CD4-positive, alpha-beta T cell treated with Interleukin-4 for 4 hours (primary cell): ENCODE measurements around the gene CDX2.

Experiments
- DNase-seq: peaks from one replicate; pipeline ENCODE4 v3.0.0-alpha.2; 2020

Gene CDX2

GRCh38 chr13:27928353-27928804, 40.7 kb downstream of the CDX2 start:
- no peak for DNase-seq

DNA sequence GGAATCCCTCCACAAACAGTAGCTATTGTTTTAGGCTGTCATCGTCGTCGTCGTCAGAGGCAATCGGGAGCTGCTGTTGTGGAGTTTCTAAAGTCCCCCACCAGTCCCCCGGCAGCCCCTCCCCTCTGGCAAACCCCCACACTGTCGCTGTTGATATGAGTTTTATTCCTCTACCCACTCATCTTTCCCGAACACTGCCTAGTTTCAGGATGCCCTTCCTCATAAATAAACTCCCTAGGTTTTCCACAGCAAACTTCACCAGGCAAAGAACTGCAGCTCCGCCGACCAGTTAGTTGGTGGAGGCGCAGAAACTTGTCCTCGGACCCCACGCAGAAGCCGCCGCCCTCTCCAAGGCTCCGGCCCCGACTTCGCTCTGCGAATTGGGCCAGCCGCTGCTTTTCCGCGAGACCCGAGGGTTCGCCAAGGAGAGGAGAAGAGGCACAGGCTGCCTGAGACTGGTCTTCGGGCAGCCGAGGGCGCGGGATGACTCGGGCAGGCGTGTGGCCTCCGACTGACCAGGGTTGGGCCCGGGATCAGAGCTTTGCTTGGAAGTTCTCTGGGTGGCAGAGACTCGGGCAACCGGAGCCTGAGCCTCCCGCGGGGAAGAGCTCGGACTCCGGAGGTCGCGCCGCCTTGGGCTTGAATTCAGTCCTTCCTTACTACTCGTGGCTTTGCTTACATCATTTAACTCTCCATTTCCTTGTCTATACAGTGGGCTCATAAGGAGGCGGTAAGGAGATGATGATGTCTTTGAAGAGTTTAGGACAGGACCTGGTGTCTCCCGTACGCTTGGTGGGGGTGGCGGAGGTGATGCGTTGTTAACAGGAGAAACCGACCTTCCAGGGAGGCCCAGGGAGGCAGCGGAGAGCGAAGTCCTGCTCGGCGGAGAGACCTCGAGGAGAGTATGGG, 41.4 kb downstream of the CDX2 start:
- no peak for DNase-seq

- DNase-seq: no peak
These were observed 42.3 kb downstream of the CDX2 start for GRCh38 chr13:27926644-27927434.

GRCh38 chr13:27925220-27925991, 43.7 kb downstream of the CDX2 start:
- DNase-seq: no peak

- no peak for DNase-seq
These were observed 44.5 kb downstream of the CDX2 start for GRCh38 chr13:27924529-27925141.

DNA sequence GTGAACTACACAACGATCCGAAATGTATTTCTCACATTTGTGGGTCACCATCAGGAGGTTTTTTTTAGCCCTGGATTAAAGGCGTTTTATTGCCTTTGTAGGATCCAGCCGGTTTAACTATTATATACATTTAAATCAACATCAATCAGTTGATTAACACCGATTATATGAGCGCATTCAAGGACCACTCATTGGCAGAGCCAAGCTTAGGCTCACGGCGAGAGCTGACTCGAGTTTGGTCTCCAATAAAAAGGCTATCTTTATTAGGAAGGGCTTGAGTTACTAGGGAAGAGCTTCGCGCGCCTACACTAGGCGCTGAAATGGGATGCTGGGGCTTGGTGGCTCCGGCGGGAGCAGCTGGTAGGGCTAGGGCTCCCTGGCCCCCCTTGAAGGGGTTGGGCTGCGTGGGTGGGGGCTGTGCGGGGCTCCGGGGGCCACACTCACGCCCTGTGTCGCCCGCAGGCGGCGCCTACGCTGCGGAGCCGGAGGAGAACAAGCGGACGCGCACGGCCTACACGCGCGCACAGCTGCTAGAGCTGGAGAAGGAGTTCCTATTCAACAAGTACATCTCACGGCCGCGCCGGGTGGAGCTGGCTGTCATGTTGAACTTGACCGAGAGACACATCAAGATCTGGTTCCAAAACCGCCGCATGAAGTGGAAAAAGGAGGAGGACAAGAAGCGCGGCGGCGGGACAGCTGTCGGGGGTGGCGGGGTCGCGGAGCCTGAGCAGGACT, 45.2 kb downstream of the CDX2 start:
- DNase-seq: no peak

- DNase-seq: no peak
These were observed 46.1 kb downstream of the CDX2 start for GRCh38 chr13:27922883-27923612.

- no peak for DNase-seq
These were observed 46.9 kb downstream of the CDX2 start for GRCh38 chr13:27921961-27922882.

DNA sequence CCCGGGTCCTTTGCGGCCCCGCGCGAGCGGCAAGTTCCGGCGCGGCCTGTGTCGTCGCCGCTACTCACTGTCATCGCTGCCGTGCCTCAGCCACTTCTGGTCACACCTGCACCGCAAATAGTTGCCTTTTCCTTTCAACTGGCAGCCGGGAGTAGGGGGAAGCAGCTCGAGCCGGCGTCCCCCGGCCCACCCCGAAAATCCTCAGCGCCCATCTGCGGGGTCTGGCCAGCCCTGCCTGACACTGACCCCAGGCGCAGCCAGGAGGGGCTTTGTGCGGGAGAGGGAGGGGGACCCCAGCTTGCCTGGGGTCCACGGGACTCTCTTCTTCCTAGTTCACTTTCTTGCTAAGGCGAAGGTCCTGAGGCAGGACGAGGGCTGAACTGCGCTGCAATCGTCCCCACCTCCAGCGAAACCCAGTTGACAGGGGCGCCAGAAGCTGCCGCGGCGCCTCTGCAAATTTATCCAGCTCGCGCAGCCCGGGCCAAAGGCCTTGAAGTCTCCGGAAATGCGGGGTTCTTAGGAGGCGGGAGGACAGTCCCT, 47.6 kb downstream of the CDX2 start:
- no peak for DNase-seq

DNA sequence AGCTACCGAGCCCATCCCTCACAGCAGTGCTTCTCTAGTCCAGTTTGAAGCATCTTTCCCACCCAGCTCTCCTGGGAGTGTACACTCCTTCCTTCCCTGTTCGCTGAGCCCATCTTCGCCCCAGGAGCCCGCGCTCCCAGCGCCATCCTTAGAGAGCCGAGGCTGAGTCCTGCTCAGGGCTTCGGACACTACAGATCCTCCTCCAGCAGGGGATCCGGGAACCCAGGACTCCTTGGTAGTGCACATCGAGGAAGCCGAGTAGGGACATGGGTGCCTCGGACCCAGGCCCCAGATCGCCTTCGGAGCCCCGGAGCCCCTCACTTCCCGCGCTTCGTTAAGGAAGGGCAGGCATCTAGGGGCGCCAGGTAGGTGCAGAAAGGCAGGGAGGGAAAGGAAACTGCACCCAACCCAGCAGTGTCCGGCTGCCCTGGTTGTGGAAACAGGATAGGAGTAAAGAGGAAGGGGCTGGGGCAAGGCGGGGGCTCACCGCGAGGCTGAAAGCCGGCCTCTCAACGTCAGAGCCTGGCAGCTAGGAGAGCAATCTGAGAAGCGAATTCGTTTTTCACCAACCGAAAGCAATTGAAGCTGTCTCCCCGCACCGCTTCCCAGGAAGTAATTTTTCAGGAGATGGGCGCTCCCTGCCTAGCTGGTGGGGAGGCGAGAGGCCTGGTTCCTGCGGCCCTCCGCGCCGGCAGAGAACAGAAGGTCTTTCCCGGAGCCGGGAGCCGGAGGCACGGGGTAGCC, 48.3 kb downstream of the CDX2 start:
- no peak for DNase-seq

DNA sequence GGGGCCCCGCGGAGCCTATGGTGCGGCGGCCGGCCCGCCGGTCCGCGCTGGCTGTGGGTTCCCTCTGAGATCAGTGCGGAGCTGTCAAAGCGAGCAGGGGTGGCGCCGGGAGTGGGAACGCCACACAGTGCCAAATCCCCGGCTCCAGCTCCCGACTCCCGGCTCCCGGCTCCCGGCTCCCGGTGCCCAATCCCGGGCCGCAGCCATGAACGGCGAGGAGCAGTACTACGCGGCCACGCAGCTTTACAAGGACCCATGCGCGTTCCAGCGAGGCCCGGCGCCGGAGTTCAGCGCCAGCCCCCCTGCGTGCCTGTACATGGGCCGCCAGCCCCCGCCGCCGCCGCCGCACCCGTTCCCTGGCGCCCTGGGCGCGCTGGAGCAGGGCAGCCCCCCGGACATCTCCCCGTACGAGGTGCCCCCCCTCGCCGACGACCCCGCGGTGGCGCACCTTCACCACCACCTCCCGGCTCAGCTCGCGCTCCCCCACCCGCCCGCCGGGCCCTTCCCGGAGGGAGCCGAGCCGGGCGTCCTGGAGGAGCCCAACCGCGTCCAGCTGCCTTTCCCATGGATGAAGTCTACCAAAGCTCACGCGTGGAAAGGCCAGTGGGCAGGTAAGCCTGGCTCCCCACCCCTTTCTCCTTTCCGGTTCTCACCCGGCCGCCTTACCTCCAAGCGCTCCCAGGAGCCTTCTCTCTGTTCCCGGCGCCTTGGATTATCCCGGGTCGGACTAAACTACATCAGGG, 49.0 kb downstream of the CDX2 start, which contains the start of gene PDX1:
Gene PDX1, plus strand, starts transcription at position 67 of the 743 bp plus-strand sequence. Its CDS starts 139 bp downstream, at position 206.
- no peak for DNase-seq

DNA sequence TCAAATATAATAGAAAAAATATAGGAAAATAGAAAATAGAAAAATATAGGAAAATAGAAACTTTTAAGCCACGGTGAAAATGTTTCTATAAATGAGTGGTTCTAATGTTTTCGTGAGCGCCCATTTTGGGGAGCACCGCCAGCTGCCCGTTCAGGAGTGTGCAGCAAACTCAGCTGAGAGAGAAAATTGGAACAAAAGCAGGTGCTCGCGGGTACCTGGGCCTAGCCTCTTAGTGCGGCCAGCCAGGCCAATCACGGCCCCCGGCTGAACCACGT, 49.5 kb downstream of the CDX2 start:
- DNase-seq: no peak

DNA sequence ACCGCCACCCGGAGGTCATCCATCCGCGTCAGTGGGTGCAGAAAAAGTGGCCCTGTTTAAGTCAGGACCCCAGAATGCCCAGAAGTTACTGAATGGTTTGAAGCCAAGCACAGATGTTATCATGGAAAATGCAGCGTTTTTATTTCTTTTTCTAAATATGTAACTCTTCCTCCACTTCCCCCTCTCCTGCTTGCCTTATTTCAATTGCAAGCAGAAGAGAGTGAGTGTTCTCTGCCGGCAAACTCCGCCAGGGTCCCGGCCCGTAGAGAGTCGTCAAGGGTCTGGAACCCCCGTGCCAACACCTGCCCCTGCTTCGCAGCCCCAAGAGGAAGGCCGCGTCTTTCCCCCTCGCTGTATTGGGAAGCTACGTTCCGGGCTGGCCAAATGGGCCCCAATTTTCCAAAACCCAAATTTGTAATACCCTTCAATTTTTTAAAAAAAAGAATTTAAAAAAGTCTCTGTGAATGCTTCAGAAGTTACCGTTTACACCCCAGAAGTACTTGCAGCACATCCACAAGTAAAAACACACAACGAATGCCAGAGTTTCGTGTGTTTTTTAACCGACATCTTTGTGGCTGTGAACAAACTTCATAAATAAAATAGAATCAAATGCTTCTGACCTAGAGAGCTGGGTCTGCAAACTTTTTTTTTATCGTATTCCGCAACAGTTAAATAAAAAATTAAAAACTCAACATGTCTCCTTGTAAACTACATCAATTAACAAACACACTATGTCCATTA, 50.0 kb downstream of the CDX2 start:
- DNase-seq: no peak

DNA sequence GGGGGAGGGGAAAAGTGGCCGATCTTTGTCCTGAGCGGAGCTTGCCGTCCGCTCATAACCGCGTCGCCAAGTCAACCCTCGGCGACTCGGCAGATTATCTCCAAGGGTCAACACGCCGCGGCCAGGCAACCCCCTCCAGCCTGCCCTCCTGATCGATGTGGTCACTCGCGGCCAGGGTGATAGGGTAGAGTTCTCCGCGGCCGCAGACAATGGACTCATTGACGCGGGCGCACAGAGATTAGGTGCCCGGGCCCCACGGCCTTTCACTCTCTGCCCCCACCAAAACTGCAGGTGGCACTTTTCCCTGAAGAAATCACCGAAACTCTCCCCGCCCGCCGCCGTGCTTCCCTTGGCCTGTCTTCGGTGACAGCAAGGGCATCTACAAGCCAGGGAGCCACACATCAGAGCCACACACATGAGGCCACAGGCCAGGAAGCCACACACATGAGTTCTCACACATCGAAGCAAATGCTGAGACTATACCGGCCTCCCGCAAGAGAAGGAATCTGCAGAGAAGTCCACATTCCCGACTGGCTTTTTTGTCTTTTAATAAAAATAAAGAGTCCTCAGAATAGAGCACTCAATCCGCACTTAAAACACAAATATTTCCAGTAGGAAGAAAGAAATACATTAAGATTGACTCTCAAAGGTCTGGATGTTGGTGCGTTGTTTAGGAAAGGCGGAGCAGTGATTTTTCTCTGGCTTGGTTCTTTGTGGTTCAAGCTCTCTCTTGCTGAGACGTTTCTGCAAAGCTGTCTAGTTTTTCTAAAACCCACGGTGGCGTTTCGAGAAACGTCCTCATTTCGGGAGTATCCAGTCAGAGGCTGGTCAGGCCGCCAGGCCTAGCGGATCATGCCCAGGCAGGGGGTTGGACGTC, 50.8 kb downstream of the CDX2 start:
- DNase-seq: no peak

DNA sequence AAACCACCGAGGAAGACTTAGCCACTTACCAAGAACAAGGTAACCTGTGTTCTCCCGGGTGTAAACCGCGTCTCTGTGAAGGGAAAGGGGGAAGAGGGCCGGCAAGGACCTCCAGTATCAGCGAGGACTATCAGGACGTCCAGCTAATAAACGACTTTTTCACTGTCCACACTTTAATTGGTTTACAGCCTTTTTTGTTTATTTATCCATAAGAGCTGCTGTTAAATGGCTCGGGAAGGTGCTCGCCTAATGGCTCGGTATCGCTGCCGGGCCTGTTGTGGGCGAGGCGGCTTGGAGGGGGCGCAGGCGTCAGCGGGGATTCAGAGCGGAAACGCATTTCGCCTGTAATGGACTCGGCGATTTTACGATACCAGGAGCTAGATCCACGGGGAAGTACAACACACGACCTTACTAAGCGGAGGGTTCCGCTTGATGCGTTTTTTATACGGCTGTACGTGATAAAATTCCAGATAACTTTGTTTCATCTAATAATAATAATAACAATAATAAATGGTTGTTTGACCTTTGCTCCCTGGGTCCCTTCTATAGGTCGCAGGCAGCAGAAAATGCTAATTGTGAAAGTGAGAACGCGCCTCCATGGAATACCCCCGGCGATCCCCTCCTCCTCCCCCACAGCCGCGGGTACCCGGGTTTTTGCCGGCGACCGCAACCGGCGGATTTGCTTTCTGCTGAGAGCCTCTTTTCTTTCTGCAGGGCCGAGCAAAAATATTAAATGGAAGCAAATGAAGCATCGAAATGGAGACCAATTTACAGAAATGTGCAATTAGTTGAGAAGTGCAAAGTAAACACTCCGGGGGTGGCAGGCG, 51.8 kb downstream of the CDX2 start:
- no peak for DNase-seq
